Thyroid gland (tissue), 4 donors: ENCODE measurements around the gene KCNA5.

Experiments
- CTCF ChIP-seq, 6 experiments: fragments of 200-600 bp in 3 of 6; fragments of 450-650 bp in 3 of 6; sonication (generic) in 3 of 6; IDR thresholded peaks; one replicate each; pipeline ENCODE4 v1.5.1; 2016 to 2019; ENCODE audit warnings: antibody characterized with exemption in 6 of 6, mild to moderate bottlenecking in 2 of 6, inconsistent platforms in 1 of 6, moderate library complexity in 1 of 6
- POLR2A ChIP-seq, 2 donors: fragments of 450-650 bp; IDR thresholded peaks; one replicate each; pipeline ENCODE4 v1.6.1; 2017; ENCODE audit warnings: antibody characterized with exemption in 2 of 2, mild to moderate bottlenecking in 2 of 2, moderate library complexity in 1 of 2

- TF ChIP-seq CTCF (IDR thresholded peaks at IDR 0.05) (no peak), POLR2A (IDR thresholded peaks at IDR 0.05) (no peak)
Measured at GRCh38 chr12:5000658-5001385, 42.9 kb upstream of the KCNA5 start.
